Gastroesophageal sphincter (tissue), 3 donors: Measurements from ENCODE around the gene CSMD2.

Experiments
- CTCF ChIP-seq, 4 experiments: fragments of 200-600 bp in 2 of 4; fragments of 450-650 bp in 2 of 4; sonication (generic) in 1 of 4; IDR thresholded peaks; one replicate each; pipeline ENCODE4 v1.5.1; 2017 to 2019; ENCODE audit warnings: antibody characterized with exemption in 4 of 4, mild to moderate bottlenecking in 2 of 4, moderate library complexity in 2 of 4
- POLR2AphosphoS5 ChIP-seq: sonication (generic); formaldehyde crosslinking; IDR thresholded peaks from one replicate; pipeline ENCODE4 v1.6.1; 2017; ENCODE audit warnings: antibody characterized with exemption

GRCh38 chr1:34164771-34165391, at the start of gene CSMD2:
- TF ChIP-seq CTCF (IDR thresholded peaks at IDR 0.05), result no peak
- no peak for TF ChIP-seq POLR2AphosphoS5
